GM23338 (cell line): ENCODE results near the gene RO60. TPM values are rescaled to one million over a fixed set of nuclear protein-coding genes. Genes with fewer than 3 reads are reported as not detected.

Experiments
- ATAC-seq: fragments of 200-7000 bp; cut with Tn5 transposase; 3 replicates; pipeline ENCODE4 v1.9.1; 2020
- DNase-seq: peaks from one replicate; pipeline ENCODE4 v3.0.0-alpha.2; 2015; ENCODE audit warnings: low spot score
- H2AFZ ChIP-seq: fragments of 200-600 bp; sonication (generic); 2 replicates; pipeline ENCODE4 v1.8.0; 2016; ENCODE audit warnings: antibody characterized with exemption, mild to moderate bottlenecking, moderate library complexity
- H3F3A ChIP-seq: fragments of 200-600 bp; sonication (generic); replicated peaks from 2 replicates; pipeline ENCODE4 v1.8.0; 2017; ENCODE audit warnings: antibody characterized with exemption, mixed run types, low read depth
- H3K27ac ChIP-seq: fragments of 200-600 bp; sonication (generic); 2 replicates; pipeline ENCODE4 v1.6.1; 2016; ENCODE audit warnings: low read depth
- H3K27me3 ChIP-seq: fragments of 200-600 bp; sonication (generic); 2 replicates; pipeline ENCODE4 v1.8.0; 2016; ENCODE audit warnings: mild to moderate bottlenecking, mixed run types, moderate library complexity; ENCODE audit not compliant: insufficient read depth
- H3K36me3 ChIP-seq: fragments of 200-600 bp; sonication (generic); 2 replicates; pipeline ENCODE4 v1.8.0; 2016; ENCODE audit warnings: mild to moderate bottlenecking; ENCODE audit not compliant: insufficient read depth
- H3K4me1 ChIP-seq: fragments of 200-600 bp; sonication (generic); 2 replicates; pipeline ENCODE4 v1.8.0; 2016; ENCODE audit warnings: mild to moderate bottlenecking, moderate library complexity; ENCODE audit not compliant: insufficient read depth
- H3K4me2 ChIP-seq: fragments of 200-600 bp; sonication (generic); 2 replicates; pipeline ENCODE4 v1.7.1; 2017; ENCODE audit warnings: mixed run types
- H3K4me3 ChIP-seq: fragments of 200-600 bp; sonication (generic); 2 replicates; pipeline ENCODE4 v1.6.1; 2016; ENCODE audit warnings: mixed run types
- H3K79me2 ChIP-seq: fragments of 200-600 bp; sonication (generic); replicated peaks from 2 replicates; pipeline ENCODE4 v1.8.0; 2017; ENCODE audit warnings: mild to moderate bottlenecking; ENCODE audit not compliant: insufficient read depth
- H3K9me2 ChIP-seq: fragments of 200-600 bp; sonication (generic); 2 replicates; pipeline ENCODE4 v1.8.0; 2017; ENCODE audit not compliant: insufficient read depth
- H4K20me1 ChIP-seq: fragments of 200-600 bp; sonication (generic); replicated peaks from 2 replicates; pipeline ENCODE4 v1.8.0; 2017; ENCODE audit warnings: mild to moderate bottlenecking; ENCODE audit not compliant: insufficient read depth
- H3K27ac Mint-ChIP-seq: 2 replicates; pipeline ENCODE4 v1.8.0; 2020; ENCODE audit warnings: inconsistent platforms, mild to moderate bottlenecking, moderate library complexity, mixed read lengths
- H3K27me3 Mint-ChIP-seq: 3 replicates; pipeline ENCODE4 v1.8.0; 2022; ENCODE audit warnings: low read depth, mild to moderate bottlenecking, moderate library complexity, mixed read lengths, inconsistent platforms; ENCODE audit not compliant: insufficient read depth, poor library complexity
- H3K36me3 Mint-ChIP-seq: 3 replicates; pipeline ENCODE4 v1.8.0; 2021; ENCODE audit warnings: low read depth, mild to moderate bottlenecking, inconsistent platforms, moderate library complexity, mixed read lengths
- H3K4me1 Mint-ChIP-seq: 3 replicates; pipeline ENCODE4 v1.8.0; 2020; ENCODE audit warnings: mild to moderate bottlenecking, inconsistent platforms, mixed read lengths
- H3K4me3 Mint-ChIP-seq: 3 replicates; pipeline ENCODE4 v1.8.0; 2021; ENCODE audit warnings: moderate library complexity, mild to moderate bottlenecking, inconsistent platforms, mixed read lengths
- H3K9me3 Mint-ChIP-seq: 3 replicates; pipeline ENCODE4 v1.8.0; 2020; ENCODE audit warnings: moderate library complexity, mild to moderate bottlenecking, inconsistent platforms, mixed read lengths
- EZH2 ChIP-seq: fragments of 200-600 bp; sonication (generic); IDR thresholded peaks from one replicate; pipeline ENCODE4 v1.8.0; 2017; ENCODE audit warnings: antibody characterized with exemption, mild to moderate bottlenecking, low read depth; ENCODE audit not compliant: unreplicated experiment
- NANOG ChIP-seq: IDR thresholded peaks from 2 replicates; pipeline ENCODE4 v1.6.1; 2016; ENCODE audit warnings: antibody characterized with exemption, borderline replicate concordance
- POLR2AphosphoS5 ChIP-seq: IDR thresholded peaks from 2 replicates; pipeline ENCODE4 v1.6.1; 2016; ENCODE audit warnings: antibody characterized with exemption, low read depth
- ZNF331 ChIP-seq: fragments of 250-450 bp; sonication (Bioruptor Pico); IDR thresholded peaks from 2 replicates; pipeline ENCODE4 v1.5.0; 2020; ENCODE audit warnings: low read depth, mild to moderate bottlenecking, moderate library complexity
- polyA plus RNA-seq: library from polyadenylated mRNA; unstranded; fragments of >200 nt; fragmentation: Nextera tagmentation; extraction: Ambion mirVana; gene quantifications from 2 replicates; pipeline ENCODE4 v1.2.1, GENCODE V29; 2016
- total RNA-seq: library from RNA; depleted of rRNA; stranded (reverse); fragments of >200 nt; shearing (Covaris generic); gene quantifications from 2 replicates; pipeline ENCODE4 v1.2.3, GENCODE V29; 2014
- TF ChIP-seq, protein P1 (sequence below), 2 experiments: fragments of 200-600 bp in 1 of 2; sonication (generic) in 1 of 2; conservative IDR thresholded peaks; 2 replicates each; pipeline versions ENCODE4 v1.5.1 to v1.6.1; 2016 to 2017; ENCODE audit warnings: antibody characterized with exemption in 2 of 2, low read depth in 2 of 2, mild to moderate bottlenecking in 2 of 2, moderate library complexity in 1 of 2
- TF ChIP-seq, protein P2 (sequence below): IDR thresholded peaks from one replicate; pipeline ENCODE4 v1.6.1; 2018; ENCODE audit warnings: antibody characterized with exemption; ENCODE audit not compliant: unreplicated experiment
- TF ChIP-seq, protein P3 (sequence below): fragments of 250-450 bp; sonication (Bioruptor Pico); IDR thresholded peaks from 2 replicates; pipeline ENCODE4 v1.5.0; 2020; ENCODE audit warnings: mild to moderate bottlenecking, moderate library complexity

Gene RO60
- total and polyA plus RNA-seq, 2 experiments from 2014 or later: 103 to 130 TPM

DNA sequence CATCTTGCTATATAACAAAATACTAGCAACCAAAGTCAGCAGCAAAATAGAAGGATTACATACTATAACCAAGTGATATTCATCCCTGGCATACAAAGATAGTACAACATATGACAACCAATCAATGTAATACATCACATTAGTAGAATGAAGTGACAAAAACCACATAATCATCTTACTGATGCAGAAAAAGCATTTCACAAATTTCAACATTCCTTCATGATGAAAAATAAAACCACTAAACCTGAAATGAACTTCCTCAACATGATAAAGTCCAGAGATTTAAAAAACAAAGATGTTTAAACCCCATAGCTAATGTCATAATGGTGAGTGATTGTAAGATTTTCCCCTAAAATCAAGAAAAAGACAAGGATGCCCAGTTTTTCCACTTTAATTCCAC is 18.6 kb downstream of the RO60 start (continued):
- TF ChIP-seq ZNF331 (CRISPR knock-in tag): no peak

DNA sequence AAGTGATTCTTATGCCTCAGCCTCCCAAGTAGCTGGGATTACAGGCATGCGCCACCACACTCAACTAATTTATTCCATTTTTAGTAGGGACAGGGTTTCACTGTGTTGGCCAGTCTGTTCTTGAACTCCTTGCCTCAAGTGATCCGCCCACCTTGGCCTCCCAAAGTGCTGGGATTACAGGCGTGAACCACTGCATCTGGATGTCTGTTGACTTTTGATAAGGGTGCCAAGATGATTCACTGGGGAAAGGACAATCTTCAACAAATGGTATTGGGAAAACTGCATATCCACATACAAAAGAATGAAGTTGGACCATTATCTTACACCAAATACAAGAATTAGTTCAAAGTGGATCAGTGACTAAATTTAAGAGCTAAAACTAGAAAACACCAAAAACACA is 19.8 kb downstream of the RO60 start:
- no peaks in the 10 kb centered on the region for H3F3A ChIP-seq
- no peak for ATAC-seq
- H3K4me1 Mint-ChIP-seq: peaks cover 5% of the 10 kb centered on the region; the same call in 2 of the 3 replicates
- H3K4me3 Mint-ChIP-seq: no peak overlapping the region
- no peak overlapping the region for H3K4me2 ChIP-seq
- H2AFZ ChIP-seq: no peak overlapping the region
- 0 out of 2 replicates have a peak, but pooled peaks cover 3% of the 10 kb centered on the region for H4K20me1 ChIP-seq
- peaks cover 2% of the 10 kb centered on the region; the same call in 2 of the 3 replicates for H3K9me3 Mint-ChIP-seq
- H3K4me1 ChIP-seq: no peaks in the 10 kb centered on the region; the same call in 1 of the 2 replicates
- H3K27ac ChIP-seq: no peak overlapping the region
- H3K27me3 ChIP-seq: no peaks in the 10 kb centered on the region
- H3K79me2 ChIP-seq: peaks cover 21% of the 10 kb centered on the region
- H3K36me3 Mint-ChIP-seq: peaks cover 59% of the 10 kb centered on the region
- no peak overlapping the region for H3K4me3 ChIP-seq
- DNase-seq: no peak
- H3K9me2 ChIP-seq: no peaks in the 10 kb centered on the region
- TF ChIP-seq EZH2 (no peak), POLR2AphosphoS5 (no peak), NANOG (no peak)
- TF ChIP-seq, protein P1, sequence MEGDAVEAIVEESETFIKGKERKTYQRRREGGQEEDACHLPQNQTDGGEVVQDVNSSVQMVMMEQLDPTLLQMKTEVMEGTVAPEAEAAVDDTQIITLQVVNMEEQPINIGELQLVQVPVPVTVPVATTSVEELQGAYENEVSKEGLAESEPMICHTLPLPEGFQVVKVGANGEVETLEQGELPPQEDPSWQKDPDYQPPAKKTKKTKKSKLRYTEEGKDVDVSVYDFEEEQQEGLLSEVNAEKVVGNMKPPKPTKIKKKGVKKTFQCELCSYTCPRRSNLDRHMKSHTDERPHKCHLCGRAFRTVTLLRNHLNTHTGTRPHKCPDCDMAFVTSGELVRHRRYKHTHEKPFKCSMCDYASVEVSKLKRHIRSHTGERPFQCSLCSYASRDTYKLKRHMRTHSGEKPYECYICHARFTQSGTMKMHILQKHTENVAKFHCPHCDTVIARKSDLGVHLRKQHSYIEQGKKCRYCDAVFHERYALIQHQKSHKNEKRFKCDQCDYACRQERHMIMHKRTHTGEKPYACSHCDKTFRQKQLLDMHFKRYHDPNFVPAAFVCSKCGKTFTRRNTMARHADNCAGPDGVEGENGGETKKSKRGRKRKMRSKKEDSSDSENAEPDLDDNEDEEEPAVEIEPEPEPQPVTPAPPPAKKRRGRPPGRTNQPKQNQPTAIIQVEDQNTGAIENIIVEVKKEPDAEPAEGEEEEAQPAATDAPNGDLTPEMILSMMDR (conservative IDR thresholded peaks at IDR 0.05; ENCODE audit: low read depth in 2 of 2): no peak
- TF ChIP-seq, protein P2, sequence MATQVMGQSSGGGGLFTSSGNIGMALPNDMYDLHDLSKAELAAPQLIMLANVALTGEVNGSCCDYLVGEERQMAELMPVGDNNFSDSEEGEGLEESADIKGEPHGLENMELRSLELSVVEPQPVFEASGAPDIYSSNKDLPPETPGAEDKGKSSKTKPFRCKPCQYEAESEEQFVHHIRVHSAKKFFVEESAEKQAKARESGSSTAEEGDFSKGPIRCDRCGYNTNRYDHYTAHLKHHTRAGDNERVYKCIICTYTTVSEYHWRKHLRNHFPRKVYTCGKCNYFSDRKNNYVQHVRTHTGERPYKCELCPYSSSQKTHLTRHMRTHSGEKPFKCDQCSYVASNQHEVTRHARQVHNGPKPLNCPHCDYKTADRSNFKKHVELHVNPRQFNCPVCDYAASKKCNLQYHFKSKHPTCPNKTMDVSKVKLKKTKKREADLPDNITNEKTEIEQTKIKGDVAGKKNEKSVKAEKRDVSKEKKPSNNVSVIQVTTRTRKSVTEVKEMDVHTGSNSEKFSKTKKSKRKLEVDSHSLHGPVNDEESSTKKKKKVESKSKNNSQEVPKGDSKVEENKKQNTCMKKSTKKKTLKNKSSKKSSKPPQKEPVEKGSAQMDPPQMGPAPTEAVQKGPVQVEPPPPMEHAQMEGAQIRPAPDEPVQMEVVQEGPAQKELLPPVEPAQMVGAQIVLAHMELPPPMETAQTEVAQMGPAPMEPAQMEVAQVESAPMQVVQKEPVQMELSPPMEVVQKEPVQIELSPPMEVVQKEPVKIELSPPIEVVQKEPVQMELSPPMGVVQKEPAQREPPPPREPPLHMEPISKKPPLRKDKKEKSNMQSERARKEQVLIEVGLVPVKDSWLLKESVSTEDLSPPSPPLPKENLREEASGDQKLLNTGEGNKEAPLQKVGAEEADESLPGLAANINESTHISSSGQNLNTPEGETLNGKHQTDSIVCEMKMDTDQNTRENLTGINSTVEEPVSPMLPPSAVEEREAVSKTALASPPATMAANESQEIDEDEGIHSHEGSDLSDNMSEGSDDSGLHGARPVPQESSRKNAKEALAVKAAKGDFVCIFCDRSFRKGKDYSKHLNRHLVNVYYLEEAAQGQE: no peak
- TF ChIP-seq, protein P3, sequence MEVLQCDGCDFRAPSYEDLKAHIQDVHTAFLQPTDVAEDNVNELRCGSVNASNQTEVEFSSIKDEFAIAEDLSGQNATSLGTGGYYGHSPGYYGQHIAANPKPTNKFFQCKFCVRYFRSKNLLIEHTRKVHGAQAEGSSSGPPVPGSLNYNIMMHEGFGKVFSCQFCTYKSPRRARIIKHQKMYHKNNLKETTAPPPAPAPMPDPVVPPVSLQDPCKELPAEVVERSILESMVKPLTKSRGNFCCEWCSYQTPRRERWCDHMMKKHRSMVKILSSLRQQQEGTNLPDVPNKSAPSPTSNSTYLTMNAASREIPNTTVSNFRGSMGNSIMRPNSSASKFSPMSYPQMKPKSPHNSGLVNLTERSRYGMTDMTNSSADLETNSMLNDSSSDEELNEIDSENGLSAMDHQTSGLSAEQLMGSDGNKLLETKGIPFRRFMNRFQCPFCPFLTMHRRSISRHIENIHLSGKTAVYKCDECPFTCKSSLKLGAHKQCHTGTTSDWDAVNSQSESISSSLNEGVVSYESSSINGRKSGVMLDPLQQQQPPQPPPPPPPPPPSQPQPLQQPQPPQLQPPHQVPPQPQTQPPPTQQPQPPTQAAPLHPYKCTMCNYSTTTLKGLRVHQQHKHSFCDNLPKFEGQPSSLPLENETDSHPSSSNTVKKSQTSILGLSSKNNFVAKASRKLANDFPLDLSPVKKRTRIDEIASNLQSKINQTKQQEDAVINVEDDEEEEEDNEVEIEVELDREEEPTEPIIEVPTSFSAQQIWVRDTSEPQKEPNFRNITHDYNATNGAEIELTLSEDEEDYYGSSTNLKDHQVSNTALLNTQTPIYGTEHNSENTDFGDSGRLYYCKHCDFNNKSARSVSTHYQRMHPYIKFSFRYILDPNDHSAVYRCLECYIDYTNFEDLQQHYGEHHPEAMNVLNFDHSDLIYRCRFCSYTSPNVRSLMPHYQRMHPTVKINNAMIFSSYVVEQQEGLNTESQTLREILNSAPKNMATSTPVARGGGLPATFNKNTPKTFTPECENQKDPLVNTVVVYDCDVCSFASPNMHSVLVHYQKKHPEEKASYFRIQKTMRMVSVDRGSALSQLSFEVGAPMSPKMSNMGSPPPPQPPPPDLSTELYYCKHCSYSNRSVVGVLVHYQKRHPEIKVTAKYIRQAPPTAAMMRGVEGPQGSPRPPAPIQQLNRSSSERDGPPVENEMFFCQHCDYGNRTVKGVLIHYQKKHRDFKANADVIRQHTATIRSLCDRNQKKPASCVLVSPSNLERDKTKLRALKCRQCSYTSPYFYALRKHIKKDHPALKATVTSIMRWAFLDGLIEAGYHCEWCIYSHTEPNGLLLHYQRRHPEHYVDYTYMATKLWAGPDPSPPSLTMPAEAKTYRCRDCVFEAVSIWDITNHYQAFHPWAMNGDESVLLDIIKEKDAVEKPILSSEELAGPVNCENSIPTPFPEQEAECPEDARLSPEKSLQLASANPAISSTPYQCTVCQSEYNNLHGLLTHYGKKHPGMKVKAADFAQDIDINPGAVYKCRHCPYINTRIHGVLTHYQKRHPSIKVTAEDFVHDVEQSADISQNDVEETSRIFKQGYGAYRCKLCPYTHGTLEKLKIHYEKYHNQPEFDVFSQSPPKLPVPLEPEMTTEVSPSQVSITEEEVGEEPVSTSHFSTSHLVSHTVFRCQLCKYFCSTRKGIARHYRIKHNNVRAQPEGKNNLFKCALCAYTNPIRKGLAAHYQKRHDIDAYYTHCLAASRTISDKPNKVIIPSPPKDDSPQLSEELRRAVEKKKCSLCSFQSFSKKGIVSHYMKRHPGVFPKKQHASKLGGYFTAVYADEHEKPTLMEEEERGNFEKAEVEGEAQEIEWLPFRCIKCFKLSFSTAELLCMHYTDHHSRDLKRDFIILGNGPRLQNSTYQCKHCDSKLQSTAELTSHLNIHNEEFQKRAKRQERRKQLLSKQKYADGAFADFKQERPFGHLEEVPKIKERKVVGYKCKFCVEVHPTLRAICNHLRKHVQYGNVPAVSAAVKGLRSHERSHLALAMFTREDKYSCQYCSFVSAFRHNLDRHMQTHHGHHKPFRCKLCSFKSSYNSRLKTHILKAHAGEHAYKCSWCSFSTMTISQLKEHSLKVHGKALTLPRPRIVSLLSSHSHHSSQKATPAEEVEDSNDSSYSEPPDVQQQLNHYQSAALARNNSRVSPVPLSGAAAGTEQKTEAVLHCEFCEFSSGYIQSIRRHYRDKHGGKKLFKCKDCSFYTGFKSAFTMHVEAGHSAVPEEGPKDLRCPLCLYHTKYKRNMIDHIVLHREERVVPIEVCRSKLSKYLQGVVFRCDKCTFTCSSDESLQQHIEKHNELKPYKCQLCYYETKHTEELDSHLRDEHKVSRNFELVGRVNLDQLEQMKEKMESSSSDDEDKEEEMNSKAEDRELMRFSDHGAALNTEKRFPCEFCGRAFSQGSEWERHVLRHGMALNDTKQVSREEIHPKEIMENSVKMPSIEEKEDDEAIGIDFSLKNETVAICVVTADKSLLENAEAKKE: no peak
- no peak overlapping the region for H3K27ac Mint-ChIP-seq
- H3K36me3 ChIP-seq: peaks cover 39% of the 10 kb centered on the region
- H3K27me3 Mint-ChIP-seq: no peaks in the 10 kb centered on the region
